K562 (cell line): Measurements from ENCODE around the gene ZNF277. TPM values are rescaled to one million over a fixed set of nuclear protein-coding genes. Genes with fewer than 3 reads are reported as not detected.

ENCODE experiments used
- ATAC-seq: fragments of 200-7000 bp; cut with Tn5 transposase; 3 replicates; pipeline ENCODE4 v1.9.1; 2020; ENCODE audit warnings: moderate library complexity
- BruUV-seq: library from RNA; stranded (reverse); fragments of 400-500 nt; replicated peaks from 2 replicates; lab custom pipeline; 2021; lab: Mats Ljungman, UMichigan
- CTCF ChIA-PET: fragments of 300-600 bp; formaldehyde crosslinking; extraction: SDS; loops from one replicate; lab custom pipeline; 2021; ENCODE audit warnings: low intra/inter-chr PET ratio; lab: Yijun Ruan, JAX
- POLR2A ChIA-PET: fragments of 300-600, 350-650 bp; sonication (Branson Sonifier 250); formaldehyde crosslinking; extraction: SDS; loops from one replicate; lab custom pipeline; 2021; ENCODE audit warnings: antibody characterized with exemption, inconsistent platforms; lab: Yijun Ruan, JAX
- DNase-seq, 4 experiments: peaks; one replicate each; pipeline versions ENCODE4 v3.0.0 to v3.0.0-alpha.2; 2011 to 2018; ENCODE audit warnings: low spot score in 3 of 4, mixed read lengths in 3 of 4; ENCODE audit errors: extremely low read depth in 1 of 4
- FAIRE-seq: peaks from 2 replicates; lab custom pipeline; 2011; peaks lifted over from hg19 to GRCh38; lab: Jason Lieb, UNC
- H2AFZ ChIP-seq: 2 replicates; pipeline ENCODE4 v1.6.0; 2011; ENCODE audit warnings: low read depth, low read length, control low read depth, inconsistent platforms
- H3K27ac ChIP-seq: fragments of 200-600 bp; 3 replicates; pipeline ENCODE4 v1.8.0; 2011; ENCODE audit warnings: low read depth, mild to moderate bottlenecking, control low read depth, inconsistent platforms, low read length, moderate library complexity, mixed read lengths; ENCODE audit errors: extremely low read depth
- H3K27me3 ChIP-seq, 2 experiments: fragments of 300-600 bp in 1 of 2; 2 replicates in 1 of 2; 3 replicates in 1 of 2; pipeline versions ENCODE4 v1.6.0 to v1.8.0; 2011; ENCODE audit warnings: inconsistent platforms in 2 of 2, low read length in 2 of 2, mild to moderate bottlenecking in 1 of 2, mixed read lengths in 1 of 2, moderate library complexity in 1 of 2; ENCODE audit not compliant: control insufficient read depth in 2 of 2, insufficient read depth in 2 of 2
- H3K36me3 ChIP-seq: fragments of 300-600 bp; 3 replicates; pipeline ENCODE4 v1.8.0; 2011; ENCODE audit warnings: mild to moderate bottlenecking, low read length, inconsistent platforms; ENCODE audit not compliant: control insufficient read depth, insufficient read depth
- H3K4me1 ChIP-seq, 2 experiments: fragments of 200-600 bp in 1 of 2; replicated peaks in 1 of 2; 2 replicates in 1 of 2; 3 replicates in 1 of 2; pipeline versions ENCODE4 v1.5.1 to v1.8.0; 2011; ENCODE audit warnings: inconsistent platforms in 2 of 2, low read length in 2 of 2, mild to moderate bottlenecking in 1 of 2, mixed read lengths in 1 of 2, moderate library complexity in 1 of 2; ENCODE audit not compliant: control insufficient read depth in 2 of 2, insufficient read depth in 2 of 2
- H3K4me2 ChIP-seq: 2 replicates; pipeline ENCODE4 v1.6.1; 2011; ENCODE audit warnings: low read length, control low read depth, inconsistent platforms, mixed read lengths; ENCODE audit not compliant: insufficient read depth
- H3K4me3 ChIP-seq: fragments of 200-600 bp; sonication (generic), shearing (Covaris generic); 2 replicates; pipeline ENCODE4 v1.5.1; 2016; ENCODE audit warnings: control low read depth, inconsistent platforms
- H3K79me2 ChIP-seq: fragments of 200-600 bp; 3 replicates; pipeline ENCODE4 v1.8.0; 2011; ENCODE audit warnings: low read length, inconsistent platforms; ENCODE audit not compliant: control insufficient read depth, insufficient read depth
- H3K9ac ChIP-seq, 2 experiments: 2 replicates each; pipeline versions ENCODE4 v1.6.0 to v1.6.1; 2011; ENCODE audit warnings: low read depth in 2 of 2, low read length in 2 of 2, control low read depth in 1 of 2, inconsistent platforms in 1 of 2, mild to moderate bottlenecking in 1 of 2, mixed read lengths in 1 of 2; ENCODE audit not compliant: insufficient read depth in 1 of 2
- H3K9me1 ChIP-seq: one replicate; pipeline ENCODE4 v1.6.0; 2011; ENCODE audit warnings: inconsistent platforms, mild to moderate bottlenecking, low read length, moderate library complexity; ENCODE audit not compliant: control insufficient read depth, insufficient read depth
- H3K9me3 ChIP-seq: replicated peaks from 2 replicates; pipeline ENCODE4 v1.5.1; 2011; ENCODE audit warnings: low read depth, low read length, inconsistent platforms; ENCODE audit not compliant: control insufficient read depth, insufficient read depth
- H4K20me1 ChIP-seq: replicated peaks from 2 replicates; pipeline ENCODE4 v1.6.1; 2011; ENCODE audit warnings: low read length, inconsistent platforms, mixed read lengths; ENCODE audit not compliant: control insufficient read depth, insufficient read depth
- ARID2 ChIP-seq: fragments of 450-650 bp; IDR thresholded peaks from 2 replicates; pipeline ENCODE4 v1.6.1; 2017; ENCODE audit warnings: antibody characterized with exemption, mild to moderate bottlenecking
- KLF16 ChIP-seq: IDR thresholded peaks from 2 replicates; pipeline ENCODE4 v1.6.1; 2016; ENCODE audit warnings: antibody characterized with exemption
- L3MBTL2 ChIP-seq: fragments of 450-650 bp; IDR thresholded peaks from 2 replicates; pipeline ENCODE4 v1.6.1; 2016; ENCODE audit warnings: mild to moderate bottlenecking, moderate library complexity
- NONO ChIP-seq, 2 experiments: fragments of 200-400 bp in 1 of 2; fragments of 450-650 bp in 1 of 2; formaldehyde crosslinking in 1 of 2; IDR thresholded peaks; 2 replicates each; pipeline ENCODE4 v1.6.1; 2017; ENCODE audit warnings: low read depth in 2 of 2, mild to moderate bottlenecking in 2 of 2, moderate library complexity in 2 of 2, low read length in 1 of 2
- POLR2AphosphoS5 ChIP-seq: IDR thresholded peaks from 2 replicates; pipeline ENCODE4 v1.6.1; 2011; ENCODE audit warnings: mild to moderate bottlenecking, low read depth, low read length, moderate library complexity; ENCODE audit not compliant: control insufficient read depth, insufficient read depth
- PTRF ChIP-seq: fragments of 450-650 bp; IDR thresholded peaks from 2 replicates; pipeline ENCODE4 v1.6.1; 2016; ENCODE audit warnings: mild to moderate bottlenecking, missing genetic modification characterization, missing compliant biosample characterization
- PTTG1 ChIP-seq: fragments of 450-650 bp; IDR thresholded peaks from 2 replicates; pipeline ENCODE4 v1.6.1; 2016; ENCODE audit warnings: low read depth, mild to moderate bottlenecking, missing genetic modification characterization, missing compliant biosample characterization
- RB1 ChIP-seq: fragments of 450-650 bp; IDR thresholded peaks from 2 replicates; pipeline ENCODE4 v1.6.1; 2017; ENCODE audit warnings: low read depth, mild to moderate bottlenecking
- SOX6 ChIP-seq: fragments of 450-650 bp; IDR thresholded peaks from 2 replicates; pipeline ENCODE4 v1.6.1; 2014; ENCODE audit warnings: mild to moderate bottlenecking
- ZKSCAN8 ChIP-seq: fragments of 200-800 bp; sonication (Bioruptor generic); IDR thresholded peaks from 2 replicates; pipeline ENCODE4 v1.6.1; 2016; ENCODE audit warnings: missing genetic modification characterization, missing compliant biosample characterization
- WGBS: fragments of 100-300 bp; shearing (Covaris generic); methylation state at CpG from one replicate; pipeline ENCODE4 v1.1.6; 2016; ENCODE audit warnings: low coverage, mixed read lengths; ENCODE audit not compliant: insufficient coverage; ENCODE audit errors: missing lambda C conversion rate; 5-methylcytosine and 5-hydroxymethylcytosine counted together
- in situ Hi-C: fragments of 300-500 bp; cut with MboI; formaldehyde crosslinking; loops from 4 replicates; pipeline ENCODE4 v1.15.0; 2018; ENCODE audit warnings: inconsistent platforms, mixed read lengths
- intact Hi-C: fragments of 100-400 bp; cut with micrococcal nuclease; formaldehyde crosslinking; loops from 2 replicates; pipeline ENCODE4 v1.14.2; 2022
- polyA plus RNA-seq, 8 experiments: library from polyadenylated mRNA; depleted of rRNA in 4 of 8; stranded (reverse) in 5 of 8; unstranded in 3 of 8; fragments of >200 nt; fragmentation: Nextera tagmentation in 2 of 8; fragmentation: Illumina TruSeq in 1 of 8; extraction: Ambion mirVana in 2 of 8; extraction: Trizol in 1 of 8; gene quantifications; 2 replicates each; pipeline versions ENCODE4 v1.2.1 to v1.2.3, GENCODE V29; 2011 to 2014; ENCODE audit warnings: inconsistent platforms in 1 of 8, missing spikeins in 1 of 8
- total RNA-seq, 7 experiments: library from RNA; depleted of rRNA in 6 of 7; stranded (reverse); fragments of >200 nt in 6 of 7; fragmentation: Illumina TruSeq in 2 of 7; extraction: Trizol in 2 of 7; gene quantifications; 2 replicates each; pipeline versions ENCODE4 v1.2.1 to v1.2.3, GENCODE V29; 2011 to 2021; ENCODE audit warnings: low replicate concordance in 1 of 7
- TF ChIP-seq, protein P1 (sequence below): fragments of 450-650 bp; formaldehyde crosslinking; IDR thresholded peaks from 2 replicates; pipeline ENCODE4 v1.4.0; 2020; ENCODE audit warnings: mild to moderate bottlenecking, moderate library complexity
- TF ChIP-seq, protein P2 (sequence below): fragments of 450-650 bp; conservative IDR thresholded peaks from 2 replicates; pipeline ENCODE4 v1.6.1; 2016; ENCODE audit warnings: missing genetic modification characterization, low read depth, mild to moderate bottlenecking, control low read depth, missing compliant biosample characterization
- TF ChIP-seq, protein P3 (sequence below): fragments of 250-450 bp; sonication (Bioruptor Pico); IDR thresholded peaks from 2 replicates; pipeline ENCODE4 v1.4.0; 2020; ENCODE audit warnings: mild to moderate bottlenecking
- TF ChIP-seq, protein P4 (sequence below): fragments of 250-450 bp; sonication (Bioruptor Pico); IDR thresholded peaks from 2 replicates; pipeline ENCODE4 v1.5.0; 2021
- TF ChIP-seq, protein P5 (sequence below): fragments of 450-650 bp; IDR thresholded peaks from 2 replicates; pipeline ENCODE4 v1.7.1; 2018; ENCODE audit warnings: mild to moderate bottlenecking, low read depth; ENCODE audit not compliant: partially characterized antibody

ZNF277 gene
- total and polyA plus RNA-seq, 9 of the 15 experiments (the other 6 are each of a cell fraction or from before 2014, with no cell fraction given), result 18.8 to 33.5 (median 27.7) TPM

DNA sequence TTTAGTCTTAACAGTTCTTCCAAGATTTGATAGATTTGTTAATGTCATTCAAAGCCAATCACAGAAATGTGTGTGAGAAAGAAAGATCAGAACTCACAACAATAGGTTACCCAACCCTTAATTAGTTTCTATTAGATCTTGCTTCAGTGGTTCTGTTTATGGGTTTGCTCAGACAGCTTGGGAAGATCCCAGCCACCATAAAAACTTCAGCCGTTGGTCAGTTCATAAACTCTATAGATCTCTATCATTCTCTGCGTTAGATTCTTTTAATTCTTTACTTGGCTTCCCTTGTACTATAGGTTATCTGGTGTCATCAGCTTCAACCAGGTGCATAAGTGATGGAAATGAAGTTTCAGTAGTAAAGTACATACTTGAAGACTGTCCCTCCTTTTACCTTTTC, 54.4 kb downstream of the ZNF277 start:
- no peaks in the 10 kb centered on the region; the same call in 1 of the 2 replicates for H4K20me1 ChIP-seq
- BruUV-seq, result no TSS peak
- H3K4me3 ChIP-seq, result no peak overlapping the region
- H3K36me3 ChIP-seq, result no peaks in the 10 kb centered on the region
- H3K79me2 ChIP-seq, result no peaks in the 10 kb centered on the region
- no peaks in the 10 kb centered on the region for H3K4me1 ChIP-seq
- ChIA-PET CTCF (no interaction called here), POLR2A (no interaction called here)
- ATAC-seq, result no peak
- intact Hi-C loops (no loop called here), in situ Hi-C loops (no loop called here)
- FAIRE-seq, result no peak
- no peak for DNase-seq
- no peak overlapping the region for H2AFZ ChIP-seq
- H3K27ac ChIP-seq, result no peak overlapping the region
- no peaks in the 10 kb centered on the region for H3K27me3 ChIP-seq
- no peaks in the 10 kb centered on the region for H3K9me3 ChIP-seq
- WGBS, result 5% methylated on average over 2 of the region's 2 CpGs
- no peak overlapping the region for H3K9ac ChIP-seq
- no peaks in the 10 kb centered on the region for H3K9me1 ChIP-seq
- H3K4me2 ChIP-seq, result no peak overlapping the region
- TF ChIP-seq POLR2AphosphoS5 (no peak), ARID2 (no peak), PTTG1 (tag) (no peak), SOX6 (no peak), NONO (IDR thresholded peaks at IDR 0.05; ENCODE audit: low read depth in 2 of 2, low read length in 1 of 2) (no peak), L3MBTL2 (no peak), RB1 (no peak), KLF16 (no peak), ZKSCAN8 (CRISPR knock-in tag) (no peak), PTRF (no peak)
- TF ChIP-seq, protein P1, sequence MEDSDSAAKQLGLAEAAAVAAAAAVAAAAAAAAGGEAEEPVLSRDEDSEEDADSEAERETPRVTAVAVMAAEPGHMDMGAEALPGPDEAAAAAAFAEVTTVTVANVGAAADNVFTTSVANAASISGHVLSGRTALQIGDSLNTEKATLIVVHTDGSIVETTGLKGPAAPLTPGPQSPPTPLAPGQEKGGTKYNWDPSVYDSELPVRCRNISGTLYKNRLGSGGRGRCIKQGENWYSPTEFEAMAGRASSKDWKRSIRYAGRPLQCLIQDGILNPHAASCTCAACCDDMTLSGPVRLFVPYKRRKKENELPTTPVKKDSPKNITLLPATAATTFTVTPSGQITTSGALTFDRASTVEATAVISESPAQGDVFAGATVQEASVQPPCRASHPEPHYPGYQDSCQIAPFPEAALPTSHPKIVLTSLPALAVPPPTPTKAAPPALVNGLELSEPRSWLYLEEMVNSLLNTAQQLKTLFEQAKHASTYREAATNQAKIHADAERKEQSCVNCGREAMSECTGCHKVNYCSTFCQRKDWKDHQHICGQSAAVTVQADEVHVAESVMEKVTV, result no peak
- TF ChIP-seq, protein P2, sequence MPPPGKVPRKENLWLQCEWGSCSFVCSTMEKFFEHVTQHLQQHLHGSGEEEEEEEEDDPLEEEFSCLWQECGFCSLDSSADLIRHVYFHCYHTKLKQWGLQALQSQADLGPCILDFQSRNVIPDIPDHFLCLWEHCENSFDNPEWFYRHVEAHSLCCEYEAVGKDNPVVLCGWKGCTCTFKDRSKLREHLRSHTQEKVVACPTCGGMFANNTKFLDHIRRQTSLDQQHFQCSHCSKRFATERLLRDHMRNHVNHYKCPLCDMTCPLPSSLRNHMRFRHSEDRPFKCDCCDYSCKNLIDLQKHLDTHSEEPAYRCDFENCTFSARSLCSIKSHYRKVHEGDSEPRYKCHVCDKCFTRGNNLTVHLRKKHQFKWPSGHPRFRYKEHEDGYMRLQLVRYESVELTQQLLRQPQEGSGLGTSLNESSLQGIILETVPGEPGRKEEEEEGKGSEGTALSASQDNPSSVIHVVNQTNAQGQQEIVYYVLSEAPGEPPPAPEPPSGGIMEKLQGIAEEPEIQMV, result no peak
- TF ChIP-seq, protein P3, sequence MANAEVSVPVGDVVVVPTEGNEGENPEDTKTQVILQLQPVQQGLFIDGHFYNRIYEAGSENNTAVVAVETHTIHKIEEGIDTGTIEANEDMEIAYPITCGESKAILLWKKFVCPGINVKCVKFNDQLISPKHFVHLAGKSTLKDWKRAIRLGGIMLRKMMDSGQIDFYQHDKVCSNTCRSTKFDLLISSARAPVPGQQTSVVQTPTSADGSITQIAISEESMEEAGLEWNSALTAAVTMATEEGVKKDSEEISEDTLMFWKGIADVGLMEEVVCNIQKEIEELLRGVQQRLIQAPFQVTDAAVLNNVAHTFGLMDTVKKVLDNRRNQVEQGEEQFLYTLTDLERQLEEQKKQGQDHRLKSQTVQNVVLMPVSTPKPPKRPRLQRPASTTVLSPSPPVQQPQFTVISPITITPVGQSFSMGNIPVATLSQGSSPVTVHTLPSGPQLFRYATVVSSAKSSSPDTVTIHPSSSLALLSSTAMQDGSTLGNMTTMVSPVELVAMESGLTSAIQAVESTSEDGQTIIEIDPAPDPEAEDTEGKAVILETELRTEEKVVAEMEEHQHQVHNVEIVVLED (CRISPR knock-in tag), result no peak
- TF ChIP-seq, protein P4, sequence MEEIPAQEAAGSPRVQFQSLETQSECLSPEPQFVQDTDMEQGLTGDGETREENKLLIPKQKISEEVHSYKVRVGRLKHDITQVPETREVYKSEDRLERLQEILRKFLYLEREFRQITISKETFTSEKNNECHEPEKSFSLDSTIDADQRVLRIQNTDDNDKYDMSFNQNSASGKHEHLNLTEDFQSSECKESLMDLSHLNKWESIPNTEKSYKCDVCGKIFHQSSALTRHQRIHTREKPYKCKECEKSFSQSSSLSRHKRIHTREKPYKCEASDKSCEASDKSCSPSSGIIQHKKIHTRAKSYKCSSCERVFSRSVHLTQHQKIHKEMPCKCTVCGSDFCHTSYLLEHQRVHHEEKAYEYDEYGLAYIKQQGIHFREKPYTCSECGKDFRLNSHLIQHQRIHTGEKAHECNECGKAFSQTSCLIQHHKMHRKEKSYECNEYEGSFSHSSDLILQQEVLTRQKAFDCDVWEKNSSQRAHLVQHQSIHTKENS, result no peak
- TF ChIP-seq, protein P5, sequence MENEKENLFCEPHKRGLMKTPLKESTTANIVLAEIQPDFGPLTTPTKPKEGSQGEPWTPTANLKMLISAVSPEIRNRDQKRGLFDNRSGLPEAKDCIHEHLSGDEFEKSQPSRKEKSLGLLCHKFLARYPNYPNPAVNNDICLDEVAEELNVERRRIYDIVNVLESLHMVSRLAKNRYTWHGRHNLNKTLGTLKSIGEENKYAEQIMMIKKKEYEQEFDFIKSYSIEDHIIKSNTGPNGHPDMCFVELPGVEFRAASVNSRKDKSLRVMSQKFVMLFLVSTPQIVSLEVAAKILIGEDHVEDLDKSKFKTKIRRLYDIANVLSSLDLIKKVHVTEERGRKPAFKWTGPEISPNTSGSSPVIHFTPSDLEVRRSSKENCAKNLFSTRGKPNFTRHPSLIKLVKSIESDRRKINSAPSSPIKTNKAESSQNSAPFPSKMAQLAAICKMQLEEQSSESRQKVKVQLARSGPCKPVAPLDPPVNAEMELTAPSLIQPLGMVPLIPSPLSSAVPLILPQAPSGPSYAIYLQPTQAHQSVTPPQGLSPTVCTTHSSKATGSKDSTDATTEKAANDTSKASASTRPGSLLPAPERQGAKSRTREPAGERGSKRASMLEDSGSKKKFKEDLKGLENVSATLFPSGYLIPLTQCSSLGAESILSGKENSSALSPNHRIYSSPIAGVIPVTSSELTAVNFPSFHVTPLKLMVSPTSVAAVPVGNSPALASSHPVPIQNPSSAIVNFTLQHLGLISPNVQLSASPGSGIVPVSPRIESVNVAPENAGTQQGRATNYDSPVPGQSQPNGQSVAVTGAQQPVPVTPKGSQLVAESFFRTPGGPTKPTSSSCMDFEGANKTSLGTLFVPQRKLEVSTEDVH, result no peak
